ENCODE data around the gene UVSSA. TPM values are rescaled to one million over a fixed set of nuclear protein-coding genes. Genes with fewer than 3 reads are reported as not detected.

UVSSA gene
- total RNA-seq, 4 donors from 2014 or later, result 13.5 to 114 (median 34.2) TPM

DNA sequence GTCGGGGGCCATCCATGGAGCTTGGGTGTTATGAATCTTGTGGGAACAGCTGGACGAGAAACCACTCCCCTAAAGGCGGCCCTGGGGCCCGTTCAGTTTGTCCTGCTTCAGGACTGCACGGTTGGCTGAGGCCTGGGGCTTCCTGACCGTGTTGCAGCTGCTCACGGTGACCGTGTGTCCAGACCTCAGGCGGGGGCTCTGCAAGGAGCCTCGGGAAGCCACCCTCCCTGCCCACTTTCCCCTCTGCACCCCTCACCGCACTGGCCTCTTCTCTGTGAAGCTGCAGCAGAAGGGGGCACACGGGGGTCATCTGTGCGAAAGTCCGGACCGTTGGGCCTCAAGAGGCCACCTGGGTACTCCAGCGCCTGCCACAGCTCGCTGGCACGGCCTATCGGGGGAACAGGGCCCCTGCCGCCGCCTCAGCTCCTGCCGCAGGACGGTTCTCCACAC is 29.4 kb downstream of the UVSSA start:
- TF ChIP-seq EP300 (IDR thresholded peaks at IDR 0.05; ENCODE audit: low read depth) (no peak), POLR2AphosphoS5 (IDR thresholded peaks at IDR 0.05) (no peak), POLR2A (IDR thresholded peaks at IDR 0.05) (no peak)
- TF ChIP-seq, protein P1, sequence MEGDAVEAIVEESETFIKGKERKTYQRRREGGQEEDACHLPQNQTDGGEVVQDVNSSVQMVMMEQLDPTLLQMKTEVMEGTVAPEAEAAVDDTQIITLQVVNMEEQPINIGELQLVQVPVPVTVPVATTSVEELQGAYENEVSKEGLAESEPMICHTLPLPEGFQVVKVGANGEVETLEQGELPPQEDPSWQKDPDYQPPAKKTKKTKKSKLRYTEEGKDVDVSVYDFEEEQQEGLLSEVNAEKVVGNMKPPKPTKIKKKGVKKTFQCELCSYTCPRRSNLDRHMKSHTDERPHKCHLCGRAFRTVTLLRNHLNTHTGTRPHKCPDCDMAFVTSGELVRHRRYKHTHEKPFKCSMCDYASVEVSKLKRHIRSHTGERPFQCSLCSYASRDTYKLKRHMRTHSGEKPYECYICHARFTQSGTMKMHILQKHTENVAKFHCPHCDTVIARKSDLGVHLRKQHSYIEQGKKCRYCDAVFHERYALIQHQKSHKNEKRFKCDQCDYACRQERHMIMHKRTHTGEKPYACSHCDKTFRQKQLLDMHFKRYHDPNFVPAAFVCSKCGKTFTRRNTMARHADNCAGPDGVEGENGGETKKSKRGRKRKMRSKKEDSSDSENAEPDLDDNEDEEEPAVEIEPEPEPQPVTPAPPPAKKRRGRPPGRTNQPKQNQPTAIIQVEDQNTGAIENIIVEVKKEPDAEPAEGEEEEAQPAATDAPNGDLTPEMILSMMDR (IDR thresholded peaks at IDR 0.05), result no peak
- H3K9me3 ChIP-seq, result no peaks in the 10 kb centered on the region
- H3K4me3 ChIP-seq, result no peak overlapping the region
- no peaks in the 10 kb centered on the region for H3K27me3 ChIP-seq
- intact Hi-C loops (cut with DNase I; ENCODE audit: low total_unique reads), result no loop called here
- H3K27ac ChIP-seq, result no peak overlapping the region
- DNase-seq, result no peak
- H3K4me1 ChIP-seq, result no peaks in the 10 kb centered on the region
- no peaks in the 10 kb centered on the region for H3K36me3 ChIP-seq
- 93% methylated on average over 23 of the region's 23 CpGs; no CpG with 5 or more reads in 1 of the 2 donors for WGBS, 2 donors (ENCODE audit: low coverage in 1 of 2)
- in situ Hi-C loops (cut with MboI; ENCODE audit: low pct_ligation_motif_present in 1 of 4, low pct_unique_long_range_greater_than_20kb in 1 of 4, low sequenced_read_pairs in 3 of 4), result no loop called here

GRCh38 chr4:1376841-1377605 is 30.0 kb downstream of the UVSSA start:
- intact Hi-C loops (cut with DNase I; ENCODE audit: low total_unique reads), result no loop called here
- no peaks in the 10 kb centered on the region for H3K9me3 ChIP-seq
- H3K27ac ChIP-seq, result no peak overlapping the region
- H3K27me3 ChIP-seq, result no peaks in the 10 kb centered on the region
- in situ Hi-C loops (cut with MboI; ENCODE audit: low pct_ligation_motif_present in 1 of 4, low pct_unique_long_range_greater_than_20kb in 1 of 4, low sequenced_read_pairs in 3 of 4), result no loop called here
- 87% methylated on average over 20 of the region's 32 CpGs; no CpG with 5 or more reads in 1 of the 2 donors for WGBS, 2 donors (ENCODE audit: low coverage in 1 of 2)
- H3K36me3 ChIP-seq, result no peaks in the 10 kb centered on the region
- TF ChIP-seq EP300 (IDR thresholded peaks at IDR 0.05; ENCODE audit: low read depth) (no peak), POLR2A (IDR thresholded peaks at IDR 0.05) (no peak), POLR2AphosphoS5 (IDR thresholded peaks at IDR 0.05) (no peak)
- TF ChIP-seq, protein P1 (IDR thresholded peaks at IDR 0.05), result no peak
- H3K4me3 ChIP-seq, result no peak overlapping the region
- DNase-seq, result no peak
- no peaks in the 10 kb centered on the region for H3K4me1 ChIP-seq

GRCh38 chr4:1377606-1378261 is 30.7 kb downstream of the UVSSA start:
- no peaks in the 10 kb centered on the region for H3K4me1 ChIP-seq
- DNase-seq, result no peak
- in situ Hi-C loops (cut with MboI; ENCODE audit: low pct_ligation_motif_present in 1 of 4, low pct_unique_long_range_greater_than_20kb in 1 of 4, low sequenced_read_pairs in 3 of 4), result no loop called here

More at GRCh38 chr4:1377606-1378261, 30.7 kb downstream of the UVSSA start:
- no peak overlapping the region for H3K27ac ChIP-seq
- TF ChIP-seq POLR2A (IDR thresholded peaks at IDR 0.05) (no peak), EP300 (IDR thresholded peaks at IDR 0.05; ENCODE audit: low read depth) (no peak), POLR2AphosphoS5 (IDR thresholded peaks at IDR 0.05) (no peak)
- TF ChIP-seq, protein P1 (IDR thresholded peaks at IDR 0.05), result no peak
- WGBS, 2 donors (ENCODE audit: low coverage in 1 of 2), result 95% methylated on average over 17 of the region's 19 CpGs; no CpG with 5 or more reads in 1 of the 2 donors
- no peaks in the 10 kb centered on the region for H3K27me3 ChIP-seq
- intact Hi-C loops (cut with DNase I; ENCODE audit: low total_unique reads), result no loop called here
- H3K4me3 ChIP-seq, result no peak overlapping the region
- H3K36me3 ChIP-seq, result no peaks in the 10 kb centered on the region
- no peaks in the 10 kb centered on the region for H3K9me3 ChIP-seq
